Activated naive CD8-positive, alpha-beta T cell treated with anti-CD3 and anti-CD28 coated beads, Interleukin-2, amount 50 U/mL, for 24 hours (primary cell): Measurements from ENCODE around the gene PCSK7.

Experiments used
- ATAC-seq: fragments of 150-1000 bp; cut with Tn5 transposase; one replicate; pipeline ENCODE4 v1.10.0; 2021
- DNase-seq: peaks from one replicate; pipeline ENCODE4 v3.0.0; 2021
- H3K27ac Mint-ChIP-seq: one replicate; pipeline ENCODE4 v1.8.0; 2021; ENCODE audit warnings: mild to moderate bottlenecking, mixed read lengths
- H3K27me3 Mint-ChIP-seq: one replicate; pipeline ENCODE4 v1.8.0; 2021; ENCODE audit warnings: mixed read lengths
- H3K36me3 Mint-ChIP-seq: one replicate; pipeline ENCODE4 v1.8.0; 2021; ENCODE audit warnings: low read depth, mixed read lengths
- H3K4me1 Mint-ChIP-seq: one replicate; pipeline ENCODE4 v1.8.0; 2021; ENCODE audit warnings: mixed read lengths
- H3K4me3 Mint-ChIP-seq: one replicate; pipeline ENCODE4 v1.8.0; 2021; ENCODE audit warnings: mild to moderate bottlenecking, moderate library complexity, mixed read lengths
- H3K9me3 Mint-ChIP-seq: one replicate; pipeline ENCODE4 v1.8.0; 2021; ENCODE audit warnings: mixed read lengths

The PCSK7 gene

GRCh38 chr11:117179048-117179999 is 52.5 kb downstream of the PCSK7 start:
- peaks cover 2% of the 10 kb centered on the region for H3K36me3 Mint-ChIP-seq
- H3K9me3 Mint-ChIP-seq: no peaks in the 10 kb centered on the region
- H3K27me3 Mint-ChIP-seq: no peaks in the 10 kb centered on the region
- peak overlapping the region; percentile 62 for H3K27ac Mint-ChIP-seq
- H3K4me1 Mint-ChIP-seq: peaks cover 29% of the 10 kb centered on the region
- ATAC-seq: peak; percentile 21
- DNase-seq: peak; percentile 54
- H3K4me3 Mint-ChIP-seq: peak overlapping the region; percentile 85

DNA sequence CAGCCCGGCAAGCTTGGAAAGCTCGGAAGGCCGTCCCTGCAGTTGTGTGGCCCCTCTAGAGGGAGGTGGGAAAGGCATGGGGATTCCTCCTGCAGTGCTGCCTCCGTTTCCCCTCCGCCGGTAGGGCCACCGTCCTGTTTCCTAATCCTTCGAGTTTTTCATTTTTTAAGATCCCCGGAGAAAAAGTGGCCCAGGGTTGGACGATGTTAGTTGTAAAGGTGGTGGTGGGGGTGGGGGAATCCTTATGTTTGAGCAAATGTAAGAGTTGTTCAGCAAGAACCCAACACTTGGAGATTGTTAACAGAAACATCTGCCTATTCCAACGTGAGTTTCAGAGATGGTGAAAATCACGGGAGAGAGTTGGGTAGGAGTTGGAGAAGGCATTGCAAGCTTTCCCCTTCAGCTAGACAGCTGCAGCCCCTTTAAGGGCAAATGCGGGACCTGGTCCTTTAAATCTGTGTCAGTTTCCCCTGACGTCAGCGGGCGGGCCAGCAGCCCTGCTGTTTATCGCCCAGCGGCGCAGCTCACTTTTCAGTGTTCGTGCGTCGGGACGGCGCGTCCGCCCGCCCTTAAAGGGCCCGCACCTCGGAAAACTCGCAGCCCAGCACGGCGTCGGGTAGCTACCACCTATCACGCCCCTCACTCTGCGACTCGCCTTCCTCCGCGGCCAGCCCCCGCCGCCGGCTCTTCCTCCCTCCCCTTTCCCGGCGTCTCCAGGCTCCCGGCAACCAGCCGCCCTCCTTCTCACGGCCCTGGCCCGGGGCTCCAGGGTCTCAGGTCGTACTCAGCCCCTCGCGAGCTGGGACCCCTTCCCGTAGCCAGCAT is 53.5 kb downstream of the PCSK7 start, which contains the start of gene SIDT2:
SIDT2 (plus strand) TSS at position 534 of the 825 bp plus-strand sequence. CDS start 521 bp downstream, outside the sequence.
- Mint-ChIP-seq H3K36me3 (peaks cover 2% of the 10 kb centered on the region), H3K27ac (peak within 1 kb of the TSS; percentile 62), H3K4me3 (peak within 1 kb of the TSS; percentile 85), H3K27me3 (no peaks in the 10 kb centered on the region), H3K4me1 (peaks cover 29% of the 10 kb centered on the region), H3K9me3 (no peaks in the 10 kb centered on the region)
- ATAC-seq (peak; percentile 98), DNase-seq (peak; percentile 91)

DNA sequence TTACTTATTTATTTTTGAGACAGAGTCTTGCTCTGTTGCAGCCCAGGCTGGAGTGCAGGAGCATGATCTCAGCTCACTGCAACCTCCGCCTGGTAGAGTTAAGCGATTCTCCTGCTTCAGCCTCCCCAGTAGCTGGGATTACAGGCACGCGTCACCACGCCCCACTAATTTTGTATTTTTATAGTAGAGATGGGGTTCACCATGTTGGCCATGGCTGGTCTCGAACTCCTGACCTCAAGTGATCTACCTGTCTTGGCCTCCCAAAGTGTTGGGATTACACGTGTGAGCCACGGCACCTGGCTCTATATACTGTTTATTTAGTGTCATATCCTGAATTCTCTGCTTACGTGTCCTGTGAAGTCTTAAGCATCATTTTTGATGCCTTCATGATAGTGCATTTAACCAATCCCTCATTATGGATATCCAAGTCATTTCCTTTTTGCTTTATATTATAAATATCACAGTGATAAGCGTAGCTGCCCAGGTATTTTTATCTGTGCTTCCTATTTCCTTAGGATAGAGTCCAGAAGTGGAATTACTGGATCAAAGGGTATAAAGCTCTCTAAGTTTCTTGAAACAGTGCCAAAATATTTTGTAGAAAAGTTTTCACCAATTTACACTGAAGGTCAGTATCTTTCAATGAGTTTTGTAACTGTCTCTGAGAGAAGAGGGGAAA is 54.2 kb downstream of the PCSK7 start:
- H3K9me3 Mint-ChIP-seq: no peaks in the 10 kb centered on the region

DNA sequence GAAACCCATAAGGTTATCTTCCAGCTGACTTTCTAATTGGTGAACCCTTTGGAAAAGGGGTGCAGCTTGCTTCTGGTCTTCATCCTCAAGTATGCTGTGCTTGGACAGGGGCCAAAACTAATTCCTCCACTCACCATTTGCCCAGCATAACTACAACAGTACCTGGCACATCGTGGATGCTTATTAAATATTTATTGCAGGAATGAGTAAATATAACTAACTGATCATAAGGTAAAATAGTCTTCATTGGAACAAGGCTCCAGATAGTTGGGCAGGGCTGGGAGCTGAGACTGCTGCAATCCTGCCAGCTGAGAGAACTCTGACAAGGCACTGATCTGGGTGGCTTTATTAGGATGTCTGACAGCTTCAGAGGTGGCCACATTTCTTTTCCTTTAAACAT is 55.7 kb downstream of the PCSK7 start:
- no peak overlapping the region for H3K4me3 Mint-ChIP-seq
- no peaks in the 10 kb centered on the region for H3K9me3 Mint-ChIP-seq
- peaks cover 35% of the 10 kb centered on the region for H3K4me1 Mint-ChIP-seq
- no peaks in the 10 kb centered on the region for H3K27me3 Mint-ChIP-seq
- DNase-seq (no peak), ATAC-seq (no peak)
- H3K36me3 Mint-ChIP-seq: peaks cover 3% of the 10 kb centered on the region
- no peak overlapping the region for H3K27ac Mint-ChIP-seq

More for the DNA sequence above, 54.2 kb downstream of the PCSK7 start:
- ATAC-seq (no peak), DNase-seq (no peak)
- Mint-ChIP-seq H3K27ac (no peak overlapping the region), H3K27me3 (no peaks in the 10 kb centered on the region), H3K4me1 (peaks cover 29% of the 10 kb centered on the region), H3K4me3 (peak overlapping the region; percentile 85), H3K36me3 (peaks cover under 1% of the 10 kb centered on the region)

DNA sequence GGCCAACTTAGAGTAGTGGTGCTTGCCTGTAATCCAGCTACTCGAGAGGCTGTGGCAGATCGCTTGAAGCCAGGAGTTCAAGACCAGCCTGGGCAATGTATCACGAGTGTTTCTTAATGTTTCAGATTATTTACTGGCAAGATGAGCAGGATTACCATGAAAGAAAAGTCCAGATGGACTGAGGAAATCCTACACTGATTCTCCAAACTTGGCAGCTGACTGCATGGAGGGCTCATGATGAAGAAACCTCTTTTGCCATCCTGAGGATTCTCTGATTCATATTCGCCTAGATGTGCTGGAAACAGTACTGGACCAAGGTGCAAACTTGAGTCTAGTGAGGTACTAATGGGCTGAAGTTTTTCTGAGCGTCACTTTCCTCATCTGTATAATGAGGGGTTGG is 56.1 kb downstream of the PCSK7 start:
- H3K4me1 Mint-ChIP-seq: peaks cover 31% of the 10 kb centered on the region
- H3K36me3 Mint-ChIP-seq: peaks cover 3% of the 10 kb centered on the region
- H3K27me3 Mint-ChIP-seq: no peaks in the 10 kb centered on the region
- no peak for ATAC-seq
- H3K9me3 Mint-ChIP-seq: no peaks in the 10 kb centered on the region
- H3K27ac Mint-ChIP-seq: no peak overlapping the region
- no peak overlapping the region for H3K4me3 Mint-ChIP-seq
- no peak for DNase-seq

DNA sequence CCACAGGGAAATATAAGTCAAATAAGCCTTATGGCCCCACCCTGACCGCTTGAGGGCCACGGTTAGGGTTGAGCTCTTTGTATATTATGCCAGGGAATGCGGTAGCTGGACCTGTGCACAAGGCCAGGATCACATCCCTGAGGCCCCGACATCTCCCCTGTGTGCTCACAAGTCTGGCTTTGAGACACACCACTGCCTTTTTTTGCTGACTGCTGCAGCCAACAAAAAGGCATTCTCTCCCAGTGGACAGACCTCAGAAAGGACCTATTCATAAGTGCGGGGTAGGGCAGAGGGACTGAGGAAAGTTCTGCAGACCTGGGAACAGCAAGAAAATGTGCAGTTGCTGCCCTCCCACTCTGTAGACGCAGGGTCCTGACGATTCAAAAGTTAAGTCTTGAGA is 56.8 kb downstream of the PCSK7 start:
- Mint-ChIP-seq H3K27ac (no peak overlapping the region), H3K4me3 (no peak overlapping the region), H3K36me3 (peaks cover 6% of the 10 kb centered on the region), H3K9me3 (no peaks in the 10 kb centered on the region), H3K27me3 (no peaks in the 10 kb centered on the region), H3K4me1 (peaks cover 24% of the 10 kb centered on the region)
- ATAC-seq (no peak), DNase-seq (no peak)

- ATAC-seq (no peak), DNase-seq (no peak)
- H3K4me3 Mint-ChIP-seq: no peak overlapping the region
- H3K27me3 Mint-ChIP-seq: no peaks in the 10 kb centered on the region
- H3K36me3 Mint-ChIP-seq: peaks cover 11% of the 10 kb centered on the region
- H3K9me3 Mint-ChIP-seq: no peaks in the 10 kb centered on the region
- no peak overlapping the region for H3K27ac Mint-ChIP-seq
- peaks cover 11% of the 10 kb centered on the region for H3K4me1 Mint-ChIP-seq
Measured at GRCh38 chr11:117172724-117173421, 59.0 kb downstream of the PCSK7 start.

DNA sequence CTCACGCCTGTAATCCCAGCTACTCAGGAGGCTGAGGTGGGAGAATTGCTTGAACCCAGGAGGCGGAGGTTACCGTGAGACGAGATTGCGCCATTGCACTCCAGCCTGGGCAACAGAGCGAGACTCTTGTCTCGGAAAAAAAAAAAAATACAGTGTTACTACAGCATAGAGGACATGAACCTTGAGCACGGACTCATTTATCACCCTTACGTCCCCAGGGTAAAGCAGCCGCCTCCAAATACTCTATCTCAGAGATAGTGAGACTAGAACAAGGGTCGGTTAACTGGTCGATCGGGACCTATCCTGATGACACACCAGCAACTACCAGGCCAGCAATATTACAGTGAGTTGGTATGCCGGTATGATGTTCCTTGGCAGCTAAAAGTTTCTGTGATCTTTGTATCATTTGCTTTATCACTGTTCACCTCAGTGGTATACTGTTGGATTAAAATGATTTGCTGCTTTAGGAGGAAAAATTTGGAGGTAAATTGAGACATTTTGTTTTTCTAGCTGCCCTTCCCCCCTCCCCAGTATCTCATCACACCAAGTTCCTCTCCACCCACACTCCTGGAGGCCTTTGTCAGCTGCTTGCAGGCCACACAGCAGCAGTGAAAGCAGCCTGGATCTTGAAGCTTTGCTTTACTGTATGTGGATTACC is 60.3 kb downstream of the PCSK7 start:
- ATAC-seq (no peak), DNase-seq (no peak)
- peaks cover 16% of the 10 kb centered on the region for H3K36me3 Mint-ChIP-seq
- H3K27ac Mint-ChIP-seq: peak overlapping the region; percentile 33
- H3K9me3 Mint-ChIP-seq: no peaks in the 10 kb centered on the region
- H3K4me3 Mint-ChIP-seq: no peak overlapping the region
- H3K27me3 Mint-ChIP-seq: no peaks in the 10 kb centered on the region
- peaks cover 7% of the 10 kb centered on the region for H3K4me1 Mint-ChIP-seq

- Mint-ChIP-seq H3K9me3 (no peaks in the 10 kb centered on the region), H3K36me3 (peaks cover 20% of the 10 kb centered on the region), H3K4me3 (no peak overlapping the region), H3K4me1 (peaks cover 7% of the 10 kb centered on the region), H3K27ac (no peak overlapping the region), H3K27me3 (no peaks in the 10 kb centered on the region)
- ATAC-seq (no peak), DNase-seq (no peak)
Measured at GRCh38 chr11:117171007-117171403, 60.9 kb downstream of the PCSK7 start.

DNA sequence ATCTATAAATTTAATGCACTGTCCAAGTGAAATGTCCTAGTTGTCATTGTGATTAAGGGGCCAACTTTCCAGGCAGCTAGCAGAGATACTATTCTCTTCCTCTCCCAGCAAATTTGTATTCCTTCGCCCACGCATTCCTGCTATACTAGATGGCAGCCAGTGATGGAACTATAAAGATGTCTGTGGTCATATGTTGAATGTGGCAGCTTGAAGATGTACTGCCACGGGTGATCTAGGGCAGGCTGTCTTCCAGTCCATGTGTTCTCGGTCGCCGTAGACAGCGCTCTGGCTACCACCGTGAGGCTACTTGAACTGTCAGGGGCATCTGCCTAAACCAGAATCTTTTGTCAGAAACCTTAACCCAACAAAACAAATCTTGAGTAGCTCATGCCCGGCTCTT is 61.7 kb downstream of the PCSK7 start:
- no peak for ATAC-seq

DNA sequence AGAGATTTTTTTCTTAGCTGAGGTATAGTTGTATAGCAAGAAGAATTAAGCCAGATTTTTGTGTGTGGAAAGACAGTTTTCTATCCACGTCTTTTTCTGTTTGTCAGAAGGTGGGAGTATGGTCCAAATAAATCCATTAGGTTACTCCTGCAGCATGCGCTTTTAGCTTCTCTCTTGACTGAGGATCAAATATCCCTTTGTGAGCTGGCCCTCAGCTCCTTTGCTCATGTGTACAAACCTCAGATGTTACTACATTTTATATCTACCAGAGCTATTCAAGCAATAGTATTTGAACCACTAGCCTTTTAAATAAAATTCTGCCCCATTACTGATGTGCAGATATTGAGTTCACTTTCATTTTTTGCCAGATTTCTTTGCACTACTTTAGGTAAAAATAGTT is 62.1 kb downstream of the PCSK7 start:
- no peak overlapping the region for H3K4me3 Mint-ChIP-seq
- H3K27me3 Mint-ChIP-seq: no peaks in the 10 kb centered on the region
- H3K4me1 Mint-ChIP-seq: peaks cover 7% of the 10 kb centered on the region
- ATAC-seq: no peak
- peaks cover 29% of the 10 kb centered on the region for H3K36me3 Mint-ChIP-seq
- H3K27ac Mint-ChIP-seq: no peak overlapping the region
- no peak for DNase-seq
- H3K9me3 Mint-ChIP-seq: no peaks in the 10 kb centered on the region

More for the DNA sequence above, 61.7 kb downstream of the PCSK7 start:
- Mint-ChIP-seq H3K36me3 (peaks cover 27% of the 10 kb centered on the region), H3K9me3 (no peaks in the 10 kb centered on the region), H3K27ac (no peak overlapping the region), H3K4me3 (no peak overlapping the region), H3K27me3 (no peaks in the 10 kb centered on the region), H3K4me1 (peaks cover 7% of the 10 kb centered on the region)
- no peak for DNase-seq

DNA sequence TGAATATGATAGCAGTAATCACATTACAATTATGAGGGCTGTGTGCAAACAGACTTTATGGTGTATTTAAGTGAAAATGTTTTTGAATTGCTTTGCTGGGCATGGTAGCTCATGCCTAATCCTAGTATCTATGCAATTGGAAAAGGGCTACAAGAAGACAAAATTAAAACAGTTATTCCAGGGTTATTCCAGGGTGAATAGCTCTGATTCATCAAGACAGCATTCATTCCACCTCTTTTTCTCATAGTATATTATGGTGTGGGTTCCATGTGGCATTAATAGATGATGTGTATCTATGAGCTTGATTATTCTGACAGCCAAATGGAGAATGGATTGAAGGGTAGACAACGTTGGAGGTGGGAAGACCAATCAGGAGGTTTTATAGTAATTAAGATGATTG is 65.4 kb downstream of the PCSK7 start:
- H3K36me3 Mint-ChIP-seq: peaks cover 35% of the 10 kb centered on the region
- no peaks in the 10 kb centered on the region for H3K9me3 Mint-ChIP-seq
- H3K4me1 Mint-ChIP-seq: peaks cover under 1% of the 10 kb centered on the region
- no peaks in the 10 kb centered on the region for H3K27me3 Mint-ChIP-seq
- H3K27ac Mint-ChIP-seq: no peak overlapping the region
- H3K4me3 Mint-ChIP-seq: no peak overlapping the region
- DNase-seq: no peak
- no peak for ATAC-seq

- no peak overlapping the region for H3K4me3 Mint-ChIP-seq
- H3K27ac Mint-ChIP-seq: peak overlapping the region; percentile 5
- ATAC-seq (no peak), DNase-seq (no peak)
- H3K9me3 Mint-ChIP-seq: no peaks in the 10 kb centered on the region
- H3K27me3 Mint-ChIP-seq: no peaks in the 10 kb centered on the region
- peaks cover 9% of the 10 kb centered on the region for H3K4me1 Mint-ChIP-seq
- peaks cover 31% of the 10 kb centered on the region for H3K36me3 Mint-ChIP-seq
Measured at GRCh38 chr11:117160826-117161225, 71.0 kb downstream of the PCSK7 start.
